Activated CD8-positive, alpha-beta T cell treated with anti-CD3 and anti-CD28 coated beads for 36 hours (primary cell): ENCODE data around the gene CES5A. TPM values are rescaled to one million over a fixed set of nuclear protein-coding genes. Genes with fewer than 3 reads are reported as not detected.
"Not testable (repeated sequence)": the region's sequence is repeated elsewhere in the genome, so short reads cannot be mapped to it uniquely, and the experiment has no call there.

Experiments
- ATAC-seq: fragments of 200-7000 bp; cut with Tn5 transposase; one replicate; pipeline ENCODE4 v1.10.0; 2021; ENCODE audit warnings: mild to moderate bottlenecking, moderate library complexity
- CTCF ChIA-PET: fragments of 350-600 bp; sonication (Branson Sonifier 250); formaldehyde crosslinking; loops from one replicate; lab custom pipeline; 2021; ENCODE audit warnings: antibody characterized with exemption; lab: Charles Lee
- POLR2A ChIA-PET: fragments of 350-600 bp; sonication (Branson Sonifier 250); formaldehyde crosslinking; loops from one replicate; lab custom pipeline; 2021; ENCODE audit warnings: antibody characterized with exemption; lab: Charles Lee
- DNase-seq: peaks from one replicate; pipeline ENCODE4 v3.0.0-alpha.2; 2020
- H3K27ac Mint-ChIP-seq: one replicate; pipeline ENCODE4 v1.8.0; 2021; ENCODE audit warnings: mild to moderate bottlenecking, mixed read lengths
- H3K27me3 Mint-ChIP-seq: one replicate; pipeline ENCODE4 v1.8.0; 2021; ENCODE audit warnings: mixed read lengths
- H3K36me3 Mint-ChIP-seq: one replicate; pipeline ENCODE4 v1.8.0; 2021; ENCODE audit warnings: low read depth, mixed read lengths
- H3K4me1 Mint-ChIP-seq: one replicate; pipeline ENCODE4 v1.8.0; 2021; ENCODE audit warnings: low read depth, mixed read lengths
- H3K4me3 Mint-ChIP-seq: one replicate; pipeline ENCODE4 v1.8.0; 2021; ENCODE audit warnings: mild to moderate bottlenecking, moderate library complexity, mixed read lengths
- H3K9me3 Mint-ChIP-seq: one replicate; pipeline ENCODE4 v1.8.0; 2021; ENCODE audit warnings: mixed read lengths
- intact Hi-C: fragments of 100-400 bp; cut with micrococcal nuclease; formaldehyde crosslinking; loops from one replicate; pipeline ENCODE4 v1.10.0; 2022
- total RNA-seq, 2 experiments: library from RNA; stranded (reverse); gene quantifications; one replicate each; pipeline ENCODE4 v1.2.3, GENCODE V29; 2021
- TF ChIP-seq, protein P1 (sequence below): fragments of 200-600 bp; IDR thresholded peaks from one replicate; pipeline ENCODE4 v1.8.0; 2022; ENCODE audit warnings: antibody characterized with exemption, mild to moderate bottlenecking

CES5A gene
- total RNA-seq, 2 experiments from 2014 or later: not detected

DNA sequence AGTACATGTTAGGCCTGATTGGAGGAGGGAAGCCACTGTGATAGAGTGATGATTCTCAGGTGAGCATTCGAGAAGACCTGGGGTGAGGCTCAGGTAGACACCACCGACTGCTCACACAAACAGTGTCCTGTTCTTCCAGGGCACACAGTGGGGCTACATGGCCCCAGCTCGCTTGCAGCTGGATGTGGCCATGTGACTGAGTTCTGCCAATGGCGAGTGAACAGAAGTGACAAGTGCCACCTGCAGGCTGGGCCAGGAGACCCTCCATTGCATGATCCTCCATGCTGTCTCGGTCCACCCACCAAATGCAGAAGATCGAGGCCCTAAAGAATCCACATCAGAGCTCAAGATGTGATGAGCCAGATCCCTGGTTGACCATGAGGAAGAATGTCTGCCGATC is 6.2 kb downstream of the CES5A start:
- ATAC-seq: no peak
- DNase-seq: no peak
- TF ChIP-seq, protein P1, sequence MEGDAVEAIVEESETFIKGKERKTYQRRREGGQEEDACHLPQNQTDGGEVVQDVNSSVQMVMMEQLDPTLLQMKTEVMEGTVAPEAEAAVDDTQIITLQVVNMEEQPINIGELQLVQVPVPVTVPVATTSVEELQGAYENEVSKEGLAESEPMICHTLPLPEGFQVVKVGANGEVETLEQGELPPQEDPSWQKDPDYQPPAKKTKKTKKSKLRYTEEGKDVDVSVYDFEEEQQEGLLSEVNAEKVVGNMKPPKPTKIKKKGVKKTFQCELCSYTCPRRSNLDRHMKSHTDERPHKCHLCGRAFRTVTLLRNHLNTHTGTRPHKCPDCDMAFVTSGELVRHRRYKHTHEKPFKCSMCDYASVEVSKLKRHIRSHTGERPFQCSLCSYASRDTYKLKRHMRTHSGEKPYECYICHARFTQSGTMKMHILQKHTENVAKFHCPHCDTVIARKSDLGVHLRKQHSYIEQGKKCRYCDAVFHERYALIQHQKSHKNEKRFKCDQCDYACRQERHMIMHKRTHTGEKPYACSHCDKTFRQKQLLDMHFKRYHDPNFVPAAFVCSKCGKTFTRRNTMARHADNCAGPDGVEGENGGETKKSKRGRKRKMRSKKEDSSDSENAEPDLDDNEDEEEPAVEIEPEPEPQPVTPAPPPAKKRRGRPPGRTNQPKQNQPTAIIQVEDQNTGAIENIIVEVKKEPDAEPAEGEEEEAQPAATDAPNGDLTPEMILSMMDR: no peak
- Mint-ChIP-seq H3K4me1 (no peaks in the 10 kb centered on the region), H3K27me3 (peaks cover 5% of the 10 kb centered on the region), H3K36me3 (no peaks in the 10 kb centered on the region), H3K9me3 (no peaks in the 10 kb centered on the region), H3K27ac (no peak overlapping the region), H3K4me3 (no peak overlapping the region)
- POLR2A ChIA-PET: no interaction called here
- CTCF ChIA-PET: no interaction called here
- intact Hi-C loops: no loop called here

DNA sequence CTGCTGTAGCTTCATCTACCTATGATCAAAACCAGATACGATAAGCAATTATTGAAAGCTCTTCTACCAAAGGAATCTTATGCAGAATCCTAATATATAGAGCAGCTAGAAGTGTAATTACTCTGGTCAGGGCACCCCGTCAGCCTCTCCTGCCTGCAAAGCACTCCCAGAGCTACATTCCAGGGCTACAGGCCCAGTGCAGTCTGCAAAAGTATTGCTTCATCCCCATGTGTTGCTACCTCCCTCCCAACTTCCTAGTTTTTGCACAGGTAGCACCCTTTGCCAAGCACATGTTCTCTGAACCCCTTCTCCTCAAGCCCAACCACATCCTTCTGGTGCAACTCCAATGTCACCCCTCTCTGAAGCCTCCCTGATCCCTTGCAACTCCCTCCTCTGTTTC is 7.0 kb downstream of the CES5A start:
- DNase-seq (no peak), ATAC-seq (no peak)
- intact Hi-C loops: no loop called here
- Mint-ChIP-seq H3K9me3 (no peaks in the 10 kb centered on the region), H3K27me3 (peaks cover 5% of the 10 kb centered on the region), H3K4me3 (no peak overlapping the region), H3K27ac (no peak overlapping the region), H3K36me3 (no peaks in the 10 kb centered on the region), H3K4me1 (no peaks in the 10 kb centered on the region)
- ChIA-PET POLR2A (no interaction called here), CTCF (no interaction called here)
- TF ChIP-seq, protein P1: no peak

DNA sequence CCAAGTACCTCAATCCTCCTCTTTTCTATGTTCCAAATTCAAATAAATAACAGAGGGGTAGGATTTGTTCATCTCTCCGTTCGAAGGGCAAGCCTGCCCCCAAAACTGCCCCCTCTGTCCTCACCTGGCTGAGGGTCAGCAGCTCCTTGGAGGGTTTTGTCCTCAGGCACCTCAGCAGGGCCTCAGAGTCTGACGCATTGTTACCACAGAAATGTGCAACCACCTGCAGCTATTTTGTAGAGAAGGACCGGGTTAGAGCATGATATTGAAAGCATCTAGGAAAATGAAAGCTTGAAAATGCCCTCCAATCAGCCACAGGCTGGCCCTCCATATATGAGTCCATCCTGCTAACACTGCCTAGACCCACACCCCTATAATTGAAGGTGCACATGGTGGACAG is 13.9 kb downstream of the CES5A start:
- peaks cover 2% of the 10 kb centered on the region for H3K27me3 Mint-ChIP-seq
- no peaks in the 10 kb centered on the region for H3K4me1 Mint-ChIP-seq
- H3K36me3 Mint-ChIP-seq: no peaks in the 10 kb centered on the region
- no peak overlapping the region for H3K27ac Mint-ChIP-seq
- H3K4me3 Mint-ChIP-seq: no peak overlapping the region
- ChIA-PET CTCF (no interaction called here), POLR2A (no interaction called here)
- H3K9me3 Mint-ChIP-seq: no peaks in the 10 kb centered on the region
- TF ChIP-seq, protein P1: no peak
- DNase-seq (no peak), ATAC-seq (no peak)
- intact Hi-C loops: no loop called here

DNA sequence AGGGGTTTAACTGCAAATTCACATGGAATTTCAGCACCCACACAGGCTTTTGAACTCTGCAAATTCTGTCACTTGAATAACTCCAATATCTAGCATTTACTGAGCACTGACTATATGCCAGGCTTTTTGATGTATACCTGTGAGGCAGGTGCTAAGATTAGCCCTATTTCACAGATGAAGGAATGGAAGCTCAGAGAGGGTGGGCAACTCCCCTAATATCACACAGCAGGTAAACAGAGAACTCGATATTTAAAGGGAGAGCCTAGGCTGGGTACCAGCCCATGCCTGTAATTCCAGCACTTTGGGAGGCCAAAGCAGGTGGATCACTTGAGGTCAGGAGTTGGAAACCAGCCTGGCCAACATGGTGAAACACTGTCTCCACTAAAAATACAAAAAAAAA is 17.5 kb downstream of the CES5A start:
- H3K36me3 Mint-ChIP-seq, intact Hi-C loops, POLR2A ChIA-PET, H3K27ac Mint-ChIP-seq, H3K27me3 Mint-ChIP-seq, DNase-seq, H3K9me3 Mint-ChIP-seq, H3K4me3 Mint-ChIP-seq, H3K4me1 Mint-ChIP-seq, ATAC-seq: not testable (repeated sequence)
- CTCF ChIA-PET: interaction anchor here (1.6 kb wide), 1 partner anchor 15 kb away, joined by 5 read pairs; no protein-coding TSS in a partner anchor

DNA sequence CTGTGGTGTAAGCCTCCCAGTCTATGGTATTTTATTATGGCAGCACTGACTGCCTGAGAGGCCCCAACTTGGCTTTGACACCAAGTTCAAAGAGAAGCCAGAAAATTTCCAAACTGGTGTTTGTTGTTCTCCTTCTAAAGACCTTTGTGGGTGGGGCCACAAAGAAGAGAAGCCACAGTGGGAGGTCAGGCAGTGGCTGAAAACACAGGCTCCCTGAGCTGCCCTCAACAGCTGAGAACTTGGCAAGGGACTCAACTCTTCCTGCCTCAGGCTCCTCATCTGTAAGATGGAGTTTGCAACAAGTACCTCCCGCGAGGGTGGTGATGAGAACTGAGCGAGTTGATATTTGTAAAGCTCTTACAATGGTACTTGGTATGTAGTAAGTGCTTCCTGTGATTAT is 18.2 kb downstream of the CES5A start:
- intact Hi-C loops: no loop called here
- Mint-ChIP-seq H3K27ac (no peak overlapping the region), H3K36me3 (no peaks in the 10 kb centered on the region), H3K4me1 (no peaks in the 10 kb centered on the region), H3K27me3 (peaks cover 9% of the 10 kb centered on the region), H3K4me3 (no peak overlapping the region), H3K9me3 (no peaks in the 10 kb centered on the region)
- DNase-seq: no peak
- TF ChIP-seq, protein P1: no peak
- POLR2A ChIA-PET: no interaction called here
- no peak for ATAC-seq
- CTCF ChIA-PET: no interaction called here

DNA sequence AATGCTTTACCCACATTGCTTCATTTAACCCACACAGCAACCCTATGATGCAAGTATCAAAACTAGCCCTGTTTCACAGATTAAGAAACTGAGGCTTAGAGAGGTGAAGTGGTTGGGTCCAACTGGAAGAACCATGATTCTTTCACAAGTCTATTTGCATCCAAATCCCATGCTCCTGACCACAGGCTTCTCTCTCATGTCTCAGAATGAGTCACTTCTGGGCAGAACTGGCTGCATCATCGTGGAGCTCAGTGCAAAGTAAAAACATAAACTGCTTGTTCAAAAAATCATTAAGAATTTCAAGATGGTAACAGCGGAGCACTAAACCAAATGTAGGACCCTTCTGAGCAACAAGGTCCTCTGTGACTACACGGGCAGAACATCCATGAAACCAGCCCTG is 22.1 kb downstream of the CES5A start:
- Mint-ChIP-seq H3K4me1 (no peaks in the 10 kb centered on the region), H3K9me3 (no peaks in the 10 kb centered on the region), H3K27me3 (peaks cover 11% of the 10 kb centered on the region), H3K4me3 (no peak overlapping the region), H3K36me3 (no peaks in the 10 kb centered on the region), H3K27ac (no peak overlapping the region)
- TF ChIP-seq, protein P1: no peak
- intact Hi-C loops: no loop called here
- ATAC-seq (no peak), DNase-seq (no peak)
- ChIA-PET POLR2A (no interaction called here), CTCF (interaction anchor here (1.2 kb wide), 1 partner anchor 388 kb away, joined by 3 read pairs; no protein-coding TSS in a partner anchor)
